Skeletal muscle tissue (tissue), 4 donors: ENCODE measurements around the gene PXN. TPM values are rescaled to one million over a fixed set of nuclear protein-coding genes. Genes with fewer than 3 reads are reported as not detected.

Experiments used
- H3K27ac ChIP-seq: one replicate; pipeline ENCODE4 v1.7.0; 2013; ENCODE audit warnings: mild to moderate bottlenecking, low read depth, low read length, inconsistent platforms
- H3K27me3 ChIP-seq, 3 donors: one replicate each; pipeline ENCODE4 v1.7.0; 2013; ENCODE audit warnings: low read length in 3 of 3; ENCODE audit not compliant: control insufficient read depth in 3 of 3, insufficient read depth in 3 of 3
- H3K36me3 ChIP-seq, 3 donors: one replicate each; pipeline ENCODE4 v1.7.0; 2013; ENCODE audit warnings: low read length in 3 of 3; ENCODE audit not compliant: control insufficient read depth in 3 of 3, insufficient read depth in 3 of 3
- H3K4me1 ChIP-seq, 3 donors: one replicate each; pipeline ENCODE4 v1.7.0; 2013; ENCODE audit warnings: low read length in 3 of 3, mild to moderate bottlenecking in 3 of 3; ENCODE audit not compliant: control insufficient read depth in 3 of 3, insufficient read depth in 3 of 3
- H3K4me3 ChIP-seq, 3 donors: one replicate each; pipeline ENCODE4 v1.7.0; 2013; ENCODE audit warnings: low read length in 3 of 3
- H3K9ac ChIP-seq, 3 donors: one replicate each; pipeline ENCODE4 v1.7.0; 2013; ENCODE audit warnings: low read length in 3 of 3, mild to moderate bottlenecking in 3 of 3, moderate library complexity in 2 of 3, low read depth in 1 of 3
- H3K9me3 ChIP-seq, 3 donors: one replicate each; pipeline ENCODE4 v1.7.0; 2013; ENCODE audit warnings: low read length in 3 of 3; ENCODE audit not compliant: control insufficient read depth in 3 of 3
- total RNA-seq: library from RNA; depleted of rRNA; stranded (reverse); fragments of >200 nt; gene quantifications from one replicate; pipeline ENCODE4 v1.2.3, GENCODE V29; 2014
- donor health status: Osteomylitis.

The PXN gene
- total RNA-seq, 1 donor from 2014 or later: 20.9 TPM

DNA sequence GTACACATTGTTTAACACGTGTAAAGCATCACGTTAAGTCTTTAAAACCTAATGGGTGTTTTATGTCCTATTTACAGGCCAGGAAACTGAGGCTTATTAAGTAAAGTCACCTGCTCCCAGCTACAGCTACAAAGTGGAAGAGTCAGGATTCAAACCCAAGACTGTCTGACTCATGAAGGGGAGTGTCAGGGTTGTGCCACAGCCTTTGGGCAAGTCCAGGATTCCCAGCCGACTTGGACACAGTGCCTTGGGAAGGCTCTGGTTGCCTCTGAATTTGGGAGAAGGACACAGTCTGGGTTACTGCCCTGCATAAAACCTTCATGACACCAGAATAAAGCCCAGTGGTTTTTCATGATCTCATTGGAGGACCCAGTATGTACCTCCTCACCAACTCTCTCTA lies 18.9 kb upstream of the PXN start:
- H3K27ac ChIP-seq: no peak overlapping the region
- no peak overlapping the region for H3K9ac ChIP-seq
- H3K4me1 ChIP-seq: no peaks in the 10 kb centered on the region
- H3K27me3 ChIP-seq: no peaks in the 10 kb centered on the region
- no peak overlapping the region for H3K4me3 ChIP-seq
- no peaks in the 10 kb centered on the region for H3K36me3 ChIP-seq
- no peaks in the 10 kb centered on the region for H3K9me3 ChIP-seq

DNA sequence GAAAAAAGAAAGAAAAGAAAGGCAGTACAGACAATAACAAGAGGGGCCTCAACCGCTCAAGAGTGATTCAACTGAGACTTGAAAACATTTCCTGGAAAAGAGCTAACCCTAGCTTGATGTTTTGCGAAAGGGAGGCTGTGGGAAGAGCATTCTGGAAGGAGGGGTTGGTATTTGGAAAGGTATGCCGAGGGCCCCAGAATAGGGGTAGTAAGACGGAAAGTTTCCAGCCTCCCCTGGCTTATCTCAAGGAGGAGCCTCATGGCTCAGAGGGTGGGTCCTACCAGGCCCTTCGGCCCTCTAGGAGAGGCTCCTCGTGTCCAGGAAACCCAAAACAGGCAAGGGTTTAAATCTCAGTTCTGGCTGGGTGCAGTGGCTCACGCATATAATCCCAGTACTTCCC lies 17.8 kb upstream of the PXN start:
- H3K4me1 ChIP-seq: no peaks in the 10 kb centered on the region
- H3K4me3 ChIP-seq: no peak overlapping the region
- H3K27ac ChIP-seq: no peak overlapping the region
- H3K9me3 ChIP-seq: no peaks in the 10 kb centered on the region
- H3K27me3 ChIP-seq: no peaks in the 10 kb centered on the region
- H3K36me3 ChIP-seq: no peaks in the 10 kb centered on the region
- H3K9ac ChIP-seq: no peak overlapping the region

DNA sequence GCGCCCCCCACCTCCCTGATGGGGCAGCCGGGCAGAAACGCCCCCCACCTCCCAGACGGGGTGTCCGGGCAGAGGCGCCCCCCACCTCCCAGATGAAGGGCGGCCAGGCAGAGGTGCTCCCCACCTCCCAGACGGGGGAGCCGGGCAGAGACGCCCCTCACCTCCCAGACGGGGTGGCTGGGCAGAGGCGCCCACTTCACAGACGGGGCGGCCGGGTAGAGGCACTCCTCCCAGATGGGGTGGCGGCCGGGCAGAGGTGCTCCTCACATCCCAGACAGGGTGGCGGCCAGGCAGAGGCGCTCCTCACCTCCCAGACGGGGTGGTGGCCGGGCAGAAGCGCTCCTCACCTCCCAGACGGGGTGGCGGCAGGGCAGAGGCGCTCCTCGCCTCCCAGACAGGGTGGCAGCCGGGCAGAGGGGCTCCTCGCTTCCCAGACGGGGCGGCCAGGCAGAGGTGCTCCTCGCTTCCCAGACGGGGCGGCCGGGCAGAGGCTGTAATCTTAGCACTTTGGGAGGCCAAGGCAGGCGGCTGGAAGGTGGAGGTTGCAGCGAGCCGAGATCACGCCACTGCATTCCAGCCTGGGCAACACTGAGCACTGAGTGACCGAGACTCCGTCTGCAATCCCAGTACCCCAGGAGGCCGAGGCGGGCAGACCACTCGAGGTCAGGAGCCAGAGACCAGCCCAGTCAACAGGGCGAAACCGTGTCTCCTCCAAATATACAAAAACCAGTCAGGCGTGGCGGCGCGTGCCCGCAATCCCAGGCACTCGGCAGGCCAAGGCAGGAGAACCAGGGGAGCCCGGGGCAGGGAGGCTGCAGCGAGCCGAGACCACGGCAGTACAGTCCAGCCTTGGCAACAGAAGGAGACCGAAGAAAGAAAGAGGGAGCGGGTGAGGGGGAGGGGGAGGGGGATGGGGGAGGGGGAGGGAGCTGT lies 12.9 kb upstream of the PXN start:
- no peak overlapping the region for H3K4me3 ChIP-seq
- no peak overlapping the region for H3K27ac ChIP-seq
- H3K4me1 ChIP-seq: no peaks in the 10 kb centered on the region
- no peaks in the 10 kb centered on the region for H3K36me3 ChIP-seq
- no peaks in the 10 kb centered on the region for H3K9me3 ChIP-seq
- no peak overlapping the region for H3K9ac ChIP-seq
- H3K27me3 ChIP-seq: no peaks in the 10 kb centered on the region

DNA sequence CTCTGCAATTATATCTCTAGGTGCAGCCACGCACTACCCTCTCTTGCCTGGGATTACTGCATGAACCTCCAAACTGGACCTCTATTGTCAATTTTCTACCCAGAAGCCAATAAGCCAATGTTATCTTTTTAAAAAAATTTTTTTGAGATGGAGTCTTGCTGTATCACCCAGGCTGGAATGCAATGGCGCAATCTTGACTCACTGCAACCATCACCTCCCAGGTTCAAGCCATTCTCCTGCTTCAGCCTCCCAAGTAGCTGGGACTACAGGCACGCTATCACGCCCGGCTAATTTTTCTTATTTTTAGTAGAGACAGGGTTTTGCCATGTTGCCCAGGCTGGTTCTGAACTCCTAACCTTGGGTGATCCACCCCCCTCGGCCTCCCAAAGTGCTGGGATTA lies 11.2 kb upstream of the PXN start:
- no peak overlapping the region for H3K9ac ChIP-seq
- no peaks in the 10 kb centered on the region for H3K9me3 ChIP-seq
- no peaks in the 10 kb centered on the region for H3K4me1 ChIP-seq
- H3K27ac ChIP-seq: no peak overlapping the region
- H3K36me3 ChIP-seq: no peaks in the 10 kb centered on the region
- H3K27me3 ChIP-seq: no peaks in the 10 kb centered on the region
- no peak overlapping the region for H3K4me3 ChIP-seq

DNA sequence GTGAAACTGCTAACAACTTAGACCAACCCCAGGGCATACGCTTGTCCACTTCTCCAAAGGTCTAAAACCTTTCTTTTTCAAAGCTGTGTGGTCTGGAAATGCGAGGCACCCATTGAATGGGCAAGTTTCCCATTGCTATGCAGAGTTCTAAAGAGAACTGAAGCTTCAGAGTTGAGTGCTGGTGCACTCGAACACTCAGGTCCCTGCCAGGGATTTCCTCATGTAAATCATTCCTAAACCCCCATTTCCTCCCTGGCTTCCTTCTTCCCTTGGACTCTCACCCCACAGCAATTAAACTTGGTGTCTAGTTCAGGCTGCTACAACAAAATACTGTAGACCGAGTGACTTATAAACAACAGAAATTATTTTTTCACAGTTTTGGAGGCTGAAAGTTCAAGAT lies 2.2 kb upstream of the PXN start:
- Histone ChIP-seq H3K36me3 (no peaks in the 10 kb centered on the region), H3K27me3 (no peaks in the 10 kb centered on the region), H3K9ac (no peak overlapping the region), H3K4me1 (peaks cover 28 to 29% (median 28%) of the 10 kb centered on the region in 3 donors), H3K4me3 (no peak overlapping the region), H3K27ac (no peak overlapping the region), H3K9me3 (no peaks in the 10 kb centered on the region)

DNA sequence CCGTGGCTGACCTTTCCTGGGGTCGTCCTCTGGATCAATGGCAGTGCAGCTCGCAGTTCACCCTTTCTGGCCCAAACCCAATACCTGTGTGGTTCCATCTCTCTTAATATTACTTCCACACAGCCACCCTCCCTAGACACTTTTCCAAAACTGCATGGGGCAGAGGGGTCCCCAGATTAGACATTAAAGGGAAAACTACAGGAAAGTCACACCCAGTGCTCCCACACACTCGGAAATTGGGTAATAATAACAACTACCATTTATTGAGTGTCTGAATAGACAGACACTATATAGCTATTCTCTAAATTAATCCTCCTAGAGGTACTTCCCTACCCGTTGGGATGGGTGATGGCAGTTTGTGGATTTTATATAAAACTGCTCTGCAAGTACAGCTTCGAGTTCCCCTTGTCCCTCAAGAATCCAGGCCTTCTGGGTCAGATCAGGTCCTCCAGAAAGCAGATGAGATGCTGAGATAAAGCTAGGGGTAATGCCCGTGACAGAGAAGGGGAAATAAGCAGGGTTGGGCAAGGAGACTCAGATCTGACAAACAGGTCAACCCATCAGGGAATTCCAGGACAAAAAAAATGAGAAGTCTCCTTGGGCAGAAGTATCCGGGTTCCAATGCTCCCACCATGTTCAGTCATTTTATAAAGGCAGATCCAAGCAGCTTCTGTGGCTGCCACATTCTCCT lies 795 bp upstream of the PXN start:
- Histone ChIP-seq H3K27me3 (no peaks in the 10 kb centered on the region), H3K27ac (peak overlapping the region; percentile 69), H3K9me3 (no peaks in the 10 kb centered on the region), H3K4me1 (peaks cover 41 to 43% (median 42%) of the 10 kb centered on the region in 3 donors), H3K36me3 (no peaks in the 10 kb centered on the region), H3K9ac (peak overlapping the region in 2 of 3 donors; percentile 33 to 62), H3K4me3 (peak overlapping the region; percentile 38 to 63 (median 43))

DNA sequence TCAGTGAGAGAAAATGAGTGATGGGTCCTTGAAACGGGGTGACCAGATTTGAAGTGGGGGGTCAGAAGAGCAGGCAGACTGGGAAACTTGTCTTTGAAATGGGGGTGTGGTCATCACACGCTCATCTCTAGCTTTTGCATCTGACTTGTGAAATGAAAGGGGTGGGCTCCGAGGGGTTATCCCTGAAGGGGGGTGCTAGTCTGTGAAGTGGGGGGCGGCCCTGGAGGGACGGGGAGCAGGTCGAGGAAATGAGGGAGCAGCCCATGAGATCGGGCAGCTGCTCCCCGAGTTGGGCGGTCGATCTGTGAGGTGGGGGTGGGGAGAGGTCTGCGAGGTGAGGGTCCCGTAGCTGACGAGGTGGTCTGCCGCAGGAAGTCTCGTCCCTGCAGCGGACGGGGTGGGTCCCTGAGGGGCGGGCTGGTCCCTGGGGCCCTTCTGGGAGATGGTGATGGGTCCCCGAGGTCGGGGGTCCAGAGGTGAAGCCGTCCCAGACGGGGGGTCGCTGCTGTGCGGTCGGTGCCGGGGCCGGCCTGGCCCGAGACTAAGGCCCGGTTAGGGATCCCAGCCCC lies 542 bp downstream of the PXN start:
- H3K36me3 ChIP-seq: peaks cover 0 to 2% (median 0%) of the 10 kb centered on the region in 3 donors
- peak overlapping the region; percentile 96 for H3K27ac ChIP-seq
- H3K27me3 ChIP-seq: no peaks in the 10 kb centered on the region
- H3K9me3 ChIP-seq: no peaks in the 10 kb centered on the region
- H3K4me3 ChIP-seq: peak overlapping the region; percentile 82 to 88 (median 85)
- peak overlapping the region; percentile 65 to 96 (median 96) for H3K9ac ChIP-seq
- H3K4me1 ChIP-seq: peaks cover 42 to 50% (median 45%) of the 10 kb centered on the region in 3 donors

DNA sequence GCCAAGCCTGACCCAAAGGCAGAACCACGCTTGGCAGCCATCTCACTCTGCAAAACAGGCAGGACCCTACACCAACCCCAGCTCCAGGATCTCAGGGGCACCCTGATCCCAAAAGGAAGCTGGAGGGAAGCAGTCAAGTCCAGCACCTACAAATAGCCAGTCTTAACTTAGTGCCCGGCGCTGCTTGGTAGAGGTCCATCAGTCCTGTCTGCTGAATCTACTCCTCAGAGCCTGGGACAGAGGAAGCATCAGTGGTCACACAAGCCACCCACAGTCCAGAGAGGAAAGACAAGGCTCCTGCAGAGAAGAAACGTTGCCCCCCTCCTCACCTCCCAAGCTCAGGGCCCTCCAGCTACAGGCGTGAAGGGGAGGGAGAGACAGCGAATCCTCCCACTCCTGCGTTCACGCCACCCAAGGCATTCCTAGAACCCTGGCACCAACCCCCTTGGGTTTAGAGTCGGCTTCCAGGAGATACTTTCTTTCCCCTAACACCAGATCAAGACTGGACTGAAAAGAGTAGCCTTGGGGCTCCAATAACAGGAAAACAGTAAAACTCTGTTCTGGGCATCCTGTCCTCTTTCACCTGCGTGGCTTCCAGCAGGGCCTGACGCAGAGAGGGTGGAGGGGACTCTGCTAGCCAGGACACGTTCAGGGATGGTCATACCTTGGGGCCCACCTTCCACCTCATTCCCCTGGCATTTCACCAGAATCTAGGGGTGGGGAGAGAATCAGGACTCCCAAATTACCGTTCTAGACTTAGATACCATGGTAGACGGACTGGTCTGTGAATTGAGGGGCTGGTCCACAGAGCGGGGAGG lies 1.2 kb downstream of the PXN start:
- Histone ChIP-seq H3K27me3 (no peaks in the 10 kb centered on the region), H3K36me3 (peaks cover 0 to 2% (median 0%) of the 10 kb centered on the region in 3 donors), H3K4me3 (peak overlapping the region; percentile 82 to 88 (median 85)), H3K9ac (peak overlapping the region; percentile 65 to 96 (median 96)), H3K27ac (peak overlapping the region; percentile 96), H3K4me1 (peaks cover 49 to 57% (median 52%) of the 10 kb centered on the region in 3 donors), H3K9me3 (no peaks in the 10 kb centered on the region)

DNA sequence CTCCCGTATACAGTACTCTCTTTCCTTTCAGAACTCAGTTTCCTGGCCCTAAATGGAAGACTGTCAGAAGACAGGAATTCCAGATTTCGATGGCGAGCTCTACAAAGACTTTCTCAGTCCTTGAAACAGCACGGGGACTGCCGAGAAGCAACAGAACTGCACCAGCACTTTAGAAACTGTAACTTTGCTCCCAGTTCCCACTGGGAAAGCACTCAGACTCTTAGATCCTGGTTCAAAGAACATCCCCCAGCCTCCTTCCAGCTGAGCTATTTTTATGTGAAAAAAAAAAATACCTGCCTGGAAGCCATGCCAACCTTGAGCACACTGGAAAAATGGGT lies 1.8 kb downstream of the PXN start:
- Histone ChIP-seq H3K4me1 (peaks cover 52 to 61% (median 53%) of the 10 kb centered on the region in 3 donors), H3K9ac (peak overlapping the region; percentile 65 to 96 (median 96)), H3K27ac (peak overlapping the region; percentile 96), H3K36me3 (peaks cover 0 to 2% (median 0%) of the 10 kb centered on the region in 3 donors), H3K4me3 (peak overlapping the region; percentile 82 to 88 (median 85)), H3K9me3 (no peaks in the 10 kb centered on the region), H3K27me3 (no peaks in the 10 kb centered on the region)
